HG03066 (cell line): Measurements from ENCODE around the gene TTC39A.

ENCODE experiments used
- ATAC-seq: cut with Tn5 transposase; IDR thresholded peaks from one replicate; pipeline ENCODE4 v1.9.1; 2021; ENCODE audit warnings: low read depth; ENCODE audit not compliant: unreplicated experiment

TTC39A gene

GRCh38 chr1:51316113-51316845 is 14.1 kb downstream of the TTC39A start:
- no peak for ATAC-seq

- no peak for ATAC-seq
Measured at GRCh38 chr1:51314974-51315373, 15.4 kb downstream of the TTC39A start.

GRCh38 chr1:51313961-51314777 is 16.2 kb downstream of the TTC39A start:
- no peak for ATAC-seq

GRCh38 chr1:51313268-51313852 is 17.0 kb downstream of the TTC39A start:
- ATAC-seq = no peak

GRCh38 chr1:51312718-51313117 is 17.6 kb downstream of the TTC39A start:
- no peak for ATAC-seq

GRCh38 chr1:51311826-51312225 is 18.5 kb downstream of the TTC39A start:
- no peak for ATAC-seq

GRCh38 chr1:51310871-51311613 is 19.3 kb downstream of the TTC39A start:
- ATAC-seq = no peak

- ATAC-seq = no peak
Measured at GRCh38 chr1:51309291-51309690, 21.1 kb downstream of the TTC39A start.

- no peak for ATAC-seq
Measured at GRCh38 chr1:51308636-51309035, 21.7 kb downstream of the TTC39A start.

GRCh38 chr1:51306950-51307349 is 23.4 kb downstream of the TTC39A start:
- no peak for ATAC-seq

GRCh38 chr1:51305371-51305823 is 25.0 kb downstream of the TTC39A start:
- no peak for ATAC-seq

- no peak for ATAC-seq
Measured at GRCh38 chr1:51304360-51304759, 26.0 kb downstream of the TTC39A start.

GRCh38 chr1:51303751-51304251 is 26.6 kb downstream of the TTC39A start:
- no peak for ATAC-seq

GRCh38 chr1:51303315-51303714 is 27.0 kb downstream of the TTC39A start:
- no peak for ATAC-seq

- ATAC-seq = no peak
Measured at GRCh38 chr1:51302746-51303145, 27.6 kb downstream of the TTC39A start.

- ATAC-seq = no peak
Measured at GRCh38 chr1:51302270-51302669, 28.1 kb downstream of the TTC39A start.

GRCh38 chr1:51301844-51302162 is 28.6 kb downstream of the TTC39A start:
- ATAC-seq = no peak

GRCh38 chr1:51301152-51301843 is 29.1 kb downstream of the TTC39A start:
- peak; percentile 40 for ATAC-seq

GRCh38 chr1:51299981-51300670 is 30.2 kb downstream of the TTC39A start:
- no peak for ATAC-seq
